ENCODE data around the gene KIF24. TPM values are rescaled to one million over a fixed set of nuclear protein-coding genes. Genes with fewer than 3 reads are reported as not detected.

Gene KIF24
- total RNA-seq, 4 donors from 2014 or later: 0.37 to 6.8 (median 1.1) TPM

- Histone ChIP-seq H3K27me3 (no peaks in the 10 kb centered on the region), H3K27ac (no peak overlapping the region), H3K4me3 (no peak overlapping the region), H3K9me3 (no peaks in the 10 kb centered on the region), H3K4me1 (peaks cover 0 to 3% (median under 1%) of the 10 kb centered on the region in 4 donors), H3K36me3 (no peaks in the 10 kb centered on the region)
- intact Hi-C loops (cut with DNase I; ENCODE audit: low total_unique reads): no loop called here
- TF ChIP-seq POLR2A (IDR thresholded peaks at IDR 0.05): no peak
- no peak for TF ChIP-seq EP300 (IDR thresholded peaks at IDR 0.05; ENCODE audit: low read depth)
- no peak for TF ChIP-seq POLR2AphosphoS5 (IDR thresholded peaks at IDR 0.05)
- TF ChIP-seq, protein P1, sequence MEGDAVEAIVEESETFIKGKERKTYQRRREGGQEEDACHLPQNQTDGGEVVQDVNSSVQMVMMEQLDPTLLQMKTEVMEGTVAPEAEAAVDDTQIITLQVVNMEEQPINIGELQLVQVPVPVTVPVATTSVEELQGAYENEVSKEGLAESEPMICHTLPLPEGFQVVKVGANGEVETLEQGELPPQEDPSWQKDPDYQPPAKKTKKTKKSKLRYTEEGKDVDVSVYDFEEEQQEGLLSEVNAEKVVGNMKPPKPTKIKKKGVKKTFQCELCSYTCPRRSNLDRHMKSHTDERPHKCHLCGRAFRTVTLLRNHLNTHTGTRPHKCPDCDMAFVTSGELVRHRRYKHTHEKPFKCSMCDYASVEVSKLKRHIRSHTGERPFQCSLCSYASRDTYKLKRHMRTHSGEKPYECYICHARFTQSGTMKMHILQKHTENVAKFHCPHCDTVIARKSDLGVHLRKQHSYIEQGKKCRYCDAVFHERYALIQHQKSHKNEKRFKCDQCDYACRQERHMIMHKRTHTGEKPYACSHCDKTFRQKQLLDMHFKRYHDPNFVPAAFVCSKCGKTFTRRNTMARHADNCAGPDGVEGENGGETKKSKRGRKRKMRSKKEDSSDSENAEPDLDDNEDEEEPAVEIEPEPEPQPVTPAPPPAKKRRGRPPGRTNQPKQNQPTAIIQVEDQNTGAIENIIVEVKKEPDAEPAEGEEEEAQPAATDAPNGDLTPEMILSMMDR (IDR thresholded peaks at IDR 0.05): no peak
- in situ Hi-C loops (cut with MboI; ENCODE audit: low pct_ligation_motif_present in 1 of 4, low pct_unique_long_range_greater_than_20kb in 1 of 4, low sequenced_read_pairs in 3 of 4): no loop called here
- WGBS, 2 donors (ENCODE audit: low coverage in 1 of 2): 57 to 73% methylated on average over 2 of the region's 2 CpGs
- DNase-seq: no peak
Observed at GRCh38 chr9:34322899-34323591, 6.0 kb downstream of the KIF24 start.

GRCh38 chr9:34321451-34321850 is 7.6 kb downstream of the KIF24 start:
- intact Hi-C loops (cut with DNase I; ENCODE audit: low total_unique reads): no loop called here
- TF ChIP-seq POLR2A (IDR thresholded peaks at IDR 0.05) (no peak), EP300 (IDR thresholded peaks at IDR 0.05; ENCODE audit: low read depth) (no peak), POLR2AphosphoS5 (IDR thresholded peaks at IDR 0.05) (no peak)
- TF ChIP-seq, protein P1 (IDR thresholded peaks at IDR 0.05): no peak
- DNase-seq: no peak
- Histone ChIP-seq H3K36me3 (no peaks in the 10 kb centered on the region), H3K27ac (no peak overlapping the region), H3K4me3 (no peak overlapping the region), H3K9me3 (no peaks in the 10 kb centered on the region), H3K27me3 (no peaks in the 10 kb centered on the region), H3K4me1 (no peaks in the 10 kb centered on the region)
- WGBS, 2 donors (ENCODE audit: low coverage in 1 of 2): 95 to 97% methylated on average over 7 of the region's 7 CpGs
- in situ Hi-C loops (cut with MboI; ENCODE audit: low pct_ligation_motif_present in 1 of 4, low pct_unique_long_range_greater_than_20kb in 1 of 4, low sequenced_read_pairs in 3 of 4): no loop called here

DNA sequence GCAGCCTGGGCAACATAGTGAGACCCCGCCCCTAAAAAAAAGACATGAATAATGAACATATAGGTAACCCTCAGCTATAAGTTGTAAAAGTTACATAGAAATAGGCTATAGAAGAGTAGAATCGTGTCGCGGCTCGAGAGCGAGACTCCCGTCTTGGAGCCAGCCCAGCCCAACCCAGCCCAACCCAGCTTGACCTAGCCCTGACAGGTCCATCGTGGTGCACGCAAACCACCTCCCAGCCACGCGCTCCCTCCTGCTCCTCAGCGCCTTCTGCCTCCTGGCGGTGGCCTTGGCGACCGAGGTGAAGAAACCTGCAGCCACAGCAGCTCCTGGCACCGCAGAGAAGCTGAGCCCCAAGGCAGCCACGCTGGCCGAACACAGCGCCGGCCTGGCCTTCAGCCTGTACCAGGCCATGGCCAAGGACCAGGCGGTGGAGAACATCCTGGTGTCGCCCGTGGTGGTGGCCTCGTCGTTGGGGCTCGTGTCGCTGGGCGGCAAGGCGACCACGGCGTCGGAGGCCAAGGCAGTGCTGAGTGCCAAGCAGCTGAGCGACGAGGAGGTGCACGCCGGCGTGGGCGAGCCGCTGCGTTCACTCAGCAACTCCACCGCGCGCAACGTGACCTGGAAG is 10.8 kb downstream of the KIF24 start:
- no peaks in the 10 kb centered on the region for H3K9me3 ChIP-seq
- DNase-seq: no peak
- in situ Hi-C loops (cut with MboI; ENCODE audit: low pct_ligation_motif_present in 1 of 4, low pct_unique_long_range_greater_than_20kb in 1 of 4, low sequenced_read_pairs in 3 of 4): no loop called here
- WGBS, 2 donors (ENCODE audit: low coverage in 1 of 2): 87 to 96% methylated on average over 8 to 44 of the region's 44 CpGs
- no peaks in the 10 kb centered on the region for H3K36me3 ChIP-seq
- TF ChIP-seq POLR2AphosphoS5 (IDR thresholded peaks at IDR 0.05) (no peak), EP300 (IDR thresholded peaks at IDR 0.05; ENCODE audit: low read depth) (no peak), POLR2A (IDR thresholded peaks at IDR 0.05) (no peak)
- TF ChIP-seq, protein P1 (IDR thresholded peaks at IDR 0.05): no peak
- no peak overlapping the region for H3K27ac ChIP-seq
- no peaks in the 10 kb centered on the region for H3K27me3 ChIP-seq
- H3K4me1 ChIP-seq: no peaks in the 10 kb centered on the region
- intact Hi-C loops (cut with DNase I; ENCODE audit: low total_unique reads): no loop called here
- H3K4me3 ChIP-seq: no peak overlapping the region

DNA sequence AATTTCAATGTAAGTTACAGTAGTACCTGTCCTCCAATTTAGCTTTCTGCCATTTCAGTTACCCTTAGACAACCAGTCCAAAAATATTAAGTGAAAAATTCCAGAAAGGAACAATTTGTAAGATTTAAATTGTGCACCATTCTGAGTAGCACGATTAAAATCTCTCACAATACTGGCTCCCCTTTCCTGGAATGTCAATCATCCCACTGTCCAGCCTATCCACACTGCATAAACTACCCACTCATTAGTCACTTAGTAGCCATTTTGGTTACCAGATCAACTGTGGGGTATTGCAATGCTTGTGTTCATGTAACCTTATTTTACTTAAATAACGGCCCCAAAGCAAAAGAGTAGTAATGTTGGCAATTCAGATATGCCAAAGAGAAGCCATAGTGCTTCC is 11.6 kb downstream of the KIF24 start:
- TF ChIP-seq EP300 (IDR thresholded peaks at IDR 0.05; ENCODE audit: low read depth) (no peak), POLR2A (IDR thresholded peaks at IDR 0.05) (no peak), POLR2AphosphoS5 (IDR thresholded peaks at IDR 0.05) (no peak)
- TF ChIP-seq, protein P1 (IDR thresholded peaks at IDR 0.05): no peak
- intact Hi-C loops (cut with DNase I; ENCODE audit: low total_unique reads) (no loop called here), in situ Hi-C loops (cut with MboI; ENCODE audit: low pct_ligation_motif_present in 1 of 4, low pct_unique_long_range_greater_than_20kb in 1 of 4, low sequenced_read_pairs in 3 of 4) (no loop called here)
- Histone ChIP-seq H3K4me3 (no peak overlapping the region), H3K9me3 (no peaks in the 10 kb centered on the region), H3K27ac (no peak overlapping the region), H3K36me3 (no peaks in the 10 kb centered on the region), H3K27me3 (no peaks in the 10 kb centered on the region), H3K4me1 (no peaks in the 10 kb centered on the region)
- WGBS, 2 donors (ENCODE audit: low coverage in 1 of 2): 87 to 94% methylated on average over 2 of the region's 2 CpGs
- DNase-seq: no peak

All from transverse colon (tissue), 4 donors.